GM23338 (cell line): ENCODE measurements around the gene SRSF3. TPM values are rescaled to one million over a fixed set of nuclear protein-coding genes. Genes with fewer than 3 reads are reported as not detected.
A peak's percentile ranks its signal among the peaks of the same experiment; 100 is the strongest.

Source experiments
- ATAC-seq: fragments of 200-7000 bp; cut with Tn5 transposase; 3 replicates; pipeline ENCODE4 v1.9.1; 2020
- DNase-seq: peaks from one replicate; pipeline ENCODE4 v3.0.0-alpha.2; 2015; ENCODE audit warnings: low spot score
- H2AFZ ChIP-seq: fragments of 200-600 bp; sonication (generic); 2 replicates; pipeline ENCODE4 v1.8.0; 2016; ENCODE audit warnings: antibody characterized with exemption, mild to moderate bottlenecking, moderate library complexity
- H3F3A ChIP-seq: fragments of 200-600 bp; sonication (generic); replicated peaks from 2 replicates; pipeline ENCODE4 v1.8.0; 2017; ENCODE audit warnings: antibody characterized with exemption, mixed run types, low read depth
- H3K27ac ChIP-seq: fragments of 200-600 bp; sonication (generic); 2 replicates; pipeline ENCODE4 v1.6.1; 2016; ENCODE audit warnings: low read depth
- H3K27me3 ChIP-seq: fragments of 200-600 bp; sonication (generic); 2 replicates; pipeline ENCODE4 v1.8.0; 2016; ENCODE audit warnings: mild to moderate bottlenecking, mixed run types, moderate library complexity; ENCODE audit not compliant: insufficient read depth
- H3K36me3 ChIP-seq: fragments of 200-600 bp; sonication (generic); 2 replicates; pipeline ENCODE4 v1.8.0; 2016; ENCODE audit warnings: mild to moderate bottlenecking; ENCODE audit not compliant: insufficient read depth
- H3K4me1 ChIP-seq: fragments of 200-600 bp; sonication (generic); 2 replicates; pipeline ENCODE4 v1.8.0; 2016; ENCODE audit warnings: mild to moderate bottlenecking, moderate library complexity; ENCODE audit not compliant: insufficient read depth
- H3K4me2 ChIP-seq: fragments of 200-600 bp; sonication (generic); 2 replicates; pipeline ENCODE4 v1.7.1; 2017; ENCODE audit warnings: mixed run types
- H3K4me3 ChIP-seq: fragments of 200-600 bp; sonication (generic); 2 replicates; pipeline ENCODE4 v1.6.1; 2016; ENCODE audit warnings: mixed run types
- H3K79me2 ChIP-seq: fragments of 200-600 bp; sonication (generic); replicated peaks from 2 replicates; pipeline ENCODE4 v1.8.0; 2017; ENCODE audit warnings: mild to moderate bottlenecking; ENCODE audit not compliant: insufficient read depth
- H3K9me2 ChIP-seq: fragments of 200-600 bp; sonication (generic); 2 replicates; pipeline ENCODE4 v1.8.0; 2017; ENCODE audit not compliant: insufficient read depth
- H4K20me1 ChIP-seq: fragments of 200-600 bp; sonication (generic); replicated peaks from 2 replicates; pipeline ENCODE4 v1.8.0; 2017; ENCODE audit warnings: mild to moderate bottlenecking; ENCODE audit not compliant: insufficient read depth
- H3K27ac Mint-ChIP-seq: 2 replicates; pipeline ENCODE4 v1.8.0; 2020; ENCODE audit warnings: inconsistent platforms, mild to moderate bottlenecking, moderate library complexity, mixed read lengths
- H3K27me3 Mint-ChIP-seq: 3 replicates; pipeline ENCODE4 v1.8.0; 2022; ENCODE audit warnings: low read depth, mild to moderate bottlenecking, moderate library complexity, mixed read lengths, inconsistent platforms; ENCODE audit not compliant: insufficient read depth, poor library complexity
- H3K36me3 Mint-ChIP-seq: 3 replicates; pipeline ENCODE4 v1.8.0; 2021; ENCODE audit warnings: low read depth, mild to moderate bottlenecking, inconsistent platforms, moderate library complexity, mixed read lengths
- H3K4me1 Mint-ChIP-seq: 3 replicates; pipeline ENCODE4 v1.8.0; 2020; ENCODE audit warnings: mild to moderate bottlenecking, inconsistent platforms, mixed read lengths
- H3K4me3 Mint-ChIP-seq: 3 replicates; pipeline ENCODE4 v1.8.0; 2021; ENCODE audit warnings: moderate library complexity, mild to moderate bottlenecking, inconsistent platforms, mixed read lengths
- H3K9me3 Mint-ChIP-seq: 3 replicates; pipeline ENCODE4 v1.8.0; 2020; ENCODE audit warnings: moderate library complexity, mild to moderate bottlenecking, inconsistent platforms, mixed read lengths
- CREB1 ChIP-seq: fragments of 250-450 bp; sonication (Bioruptor Pico); IDR thresholded peaks from 2 replicates; pipeline ENCODE4 v1.5.0; 2020; ENCODE audit warnings: low read depth, mild to moderate bottlenecking, moderate library complexity
- EZH2 ChIP-seq: fragments of 200-600 bp; sonication (generic); IDR thresholded peaks from one replicate; pipeline ENCODE4 v1.8.0; 2017; ENCODE audit warnings: antibody characterized with exemption, mild to moderate bottlenecking, low read depth; ENCODE audit not compliant: unreplicated experiment
- EZH2phosphoT487 ChIP-seq: fragments of 200-600 bp; sonication (generic); IDR thresholded peaks from one replicate; pipeline ENCODE4 v1.8.1; 2018; ENCODE audit warnings: antibody characterized with exemption; ENCODE audit not compliant: unreplicated experiment
- NANOG ChIP-seq: IDR thresholded peaks from 2 replicates; pipeline ENCODE4 v1.6.1; 2016; ENCODE audit warnings: antibody characterized with exemption, borderline replicate concordance
- POLR2AphosphoS5 ChIP-seq: IDR thresholded peaks from 2 replicates; pipeline ENCODE4 v1.6.1; 2016; ENCODE audit warnings: antibody characterized with exemption, low read depth
- REST ChIP-seq: IDR thresholded peaks from one replicate; pipeline ENCODE4 v1.6.1; 2018; ENCODE audit warnings: antibody characterized with exemption; ENCODE audit not compliant: unreplicated experiment
- STAT1 ChIP-seq: IDR thresholded peaks from one replicate; pipeline ENCODE4 v1.6.1; 2016; ENCODE audit warnings: antibody characterized with exemption; ENCODE audit not compliant: unreplicated experiment
- ZNF114 ChIP-seq: fragments of 250-450 bp; sonication (Bioruptor Pico); IDR thresholded peaks from 2 replicates; pipeline ENCODE4 v1.5.0; 2020; ENCODE audit warnings: mild to moderate bottlenecking, moderate library complexity
- ZNF331 ChIP-seq: fragments of 250-450 bp; sonication (Bioruptor Pico); IDR thresholded peaks from 2 replicates; pipeline ENCODE4 v1.5.0; 2020; ENCODE audit warnings: low read depth, mild to moderate bottlenecking, moderate library complexity
- ZNF462 ChIP-seq: fragments of 250-450 bp; sonication (Bioruptor Pico); IDR thresholded peaks from 2 replicates; pipeline ENCODE4 v1.5.0; 2020; ENCODE audit warnings: mild to moderate bottlenecking, moderate library complexity
- polyA plus RNA-seq: library from polyadenylated mRNA; unstranded; fragments of >200 nt; fragmentation: Nextera tagmentation; extraction: Ambion mirVana; gene quantifications from 2 replicates; pipeline ENCODE4 v1.2.1, GENCODE V29; 2016
- total RNA-seq: library from RNA; depleted of rRNA; stranded (reverse); fragments of >200 nt; shearing (Covaris generic); gene quantifications from 2 replicates; pipeline ENCODE4 v1.2.3, GENCODE V29; 2014

The SRSF3 gene
- total and polyA plus RNA-seq, 2 experiments from 2014 or later, result 436 to 655 TPM

- TF ChIP-seq REST (no peak), POLR2AphosphoS5 (peak; percentile 49; the same call in 1 of the 2 replicates)
- H3K9me3 Mint-ChIP-seq, result no peaks in the 10 kb centered on the region; the same call in 2 of the 3 replicates
- peaks cover 99% of the 10 kb centered on the region for H3K36me3 Mint-ChIP-seq
- H3K4me1 Mint-ChIP-seq, result peaks cover 32% of the 10 kb centered on the region; the same call in 2 of the 3 replicates
- Histone ChIP-seq H3F3A (peaks cover 79% of the 10 kb centered on the region), H3K79me2 (peaks cover 81% of the 10 kb centered on the region), H3K36me3 (peaks cover 89% of the 10 kb centered on the region), H3K27ac (no peak overlapping the region; the same call in 1 of the 2 replicates), H4K20me1 (peaks cover 85% of the 10 kb centered on the region), H3K4me3 (no peak overlapping the region), H3K27me3 (no peaks in the 10 kb centered on the region), H3K4me2 (no peak overlapping the region), H3K4me1 (peaks cover 21% of the 10 kb centered on the region; the same call in 1 of the 2 replicates), H2AFZ (no peak overlapping the region), H3K9me2 (no peaks in the 10 kb centered on the region)
- DNase-seq (no peak), ATAC-seq (no peak)
- H3K27me3 Mint-ChIP-seq, result peaks cover 16% of the 10 kb centered on the region
- no peak overlapping the region; the same call in 2 of the 3 replicates for H3K4me3 Mint-ChIP-seq
- peak overlapping the region; percentile 60; the same call in 1 of the 2 replicates for H3K27ac Mint-ChIP-seq
These were observed 10.2 kb downstream of the SRSF3 start for GRCh38 chr6:36604090-36605060.

GRCh38 chr6:36605143-36605542 is 11.0 kb downstream of the SRSF3 start:
- DNase-seq, result no peak
- no peaks in the 10 kb centered on the region for H3K9me2 ChIP-seq
- no peak overlapping the region; the same call in 1 of the 2 replicates for H3K27ac ChIP-seq
- H2AFZ ChIP-seq, result no peak overlapping the region
- peaks cover 74% of the 10 kb centered on the region for H3K79me2 ChIP-seq
- Mint-ChIP-seq H3K27me3 (peaks cover 12% of the 10 kb centered on the region), H3K4me3 (peak overlapping the region; percentile 19; the same call in 1 of the 3 replicates), H3K4me1 (peaks cover 25% of the 10 kb centered on the region; the same call in 2 of the 3 replicates), H3K36me3 (peaks cover 97% of the 10 kb centered on the region), H3K27ac (0 out of 2 replicates have a peak overlapping the region, but pooled peaks have one; percentile 60), H3K9me3 (no peaks in the 10 kb centered on the region; the same call in 2 of the 3 replicates)
- peaks cover 78% of the 10 kb centered on the region for H3F3A ChIP-seq
- no peak overlapping the region for H3K4me2 ChIP-seq
- H3K4me3 ChIP-seq, result no peak overlapping the region
- H3K4me1 ChIP-seq, result peaks cover 21% of the 10 kb centered on the region; the same call in 1 of the 2 replicates
- no peaks in the 10 kb centered on the region for H3K27me3 ChIP-seq
- H4K20me1 ChIP-seq, result peaks cover 86% of the 10 kb centered on the region
- no peak; the same call in 2 of the 3 replicates for ATAC-seq
- H3K36me3 ChIP-seq, result peaks cover 81% of the 10 kb centered on the region
- TF ChIP-seq STAT1 (no peak), NANOG (no peak), EZH2phosphoT487 (no peak), EZH2 (no peak), ZNF462 (CRISPR knock-in tag) (no peak), ZNF331 (CRISPR knock-in tag) (no peak), CREB1 (CRISPR knock-in tag) (no peak), ZNF114 (CRISPR knock-in tag) (no peak)
